Common myeloid progenitor, CD34-positive (primary cell): ENCODE measurements around the gene NCOA7.

Experiments
- CTCF ChIA-PET: fragments of 350-600 bp; sonication (Branson Sonifier 250); formaldehyde crosslinking; loops from one replicate; lab custom pipeline; 2021; ENCODE audit warnings: antibody characterized with exemption; lab: Charles Lee
- POLR2A ChIA-PET: fragments of 350-600 bp; sonication (Branson Sonifier 250); formaldehyde crosslinking; loops from one replicate; lab custom pipeline; 2021; ENCODE audit warnings: antibody characterized with exemption; lab: Charles Lee
- DNase-seq, 3 donors: peaks; one replicate each; pipeline versions ENCODE4 v3.0.0 to v3.0.0-alpha.2; 2013
- H3K27ac ChIP-seq, 2 experiments: 1 replicate in 1 of 2; 2 replicates in 1 of 2; pipeline ENCODE4 v1.7.0; 2013; ENCODE audit warnings: inconsistent platforms in 2 of 2, low read length in 2 of 2, mild to moderate bottlenecking in 2 of 2, low read depth in 1 of 2, moderate library complexity in 1 of 2; ENCODE audit not compliant: severe bottlenecking in 2 of 2, insufficient read depth in 1 of 2, poor library complexity in 1 of 2
- H3K27me3 ChIP-seq, 5 experiments: replicated peaks in 2 of 5; 1 replicate in 3 of 5; 2 replicates in 2 of 5; pipeline versions ENCODE4 v1.6.1 to v1.7.0; 2013; ENCODE audit warnings: low read length in 4 of 5, mild to moderate bottlenecking in 2 of 5, moderate library complexity in 2 of 5, inconsistent platforms in 1 of 5; ENCODE audit not compliant: insufficient read depth in 5 of 5, control insufficient read depth in 4 of 5
- H3K36me3 ChIP-seq, 4 experiments: 1 replicate in 2 of 4; 2 replicates in 2 of 4; pipeline versions ENCODE4 v1.6.1 to v1.7.0; 2013; ENCODE audit warnings: low read length in 3 of 4, control low read depth in 1 of 4, mild to moderate bottlenecking in 1 of 4; ENCODE audit not compliant: control insufficient read depth in 4 of 4, insufficient read depth in 4 of 4
- H3K4me1 ChIP-seq, 4 experiments: 1 replicate in 3 of 4; 2 replicates in 1 of 4; pipeline versions ENCODE4 v1.6.1 to v1.7.1; 2013; ENCODE audit warnings: low read length in 3 of 4, mild to moderate bottlenecking in 3 of 4, control low read depth in 1 of 4, inconsistent platforms in 1 of 4, moderate library complexity in 1 of 4; ENCODE audit not compliant: control insufficient read depth in 4 of 4, insufficient read depth in 4 of 4; ENCODE audit errors: control extremely low read depth in 1 of 4
- H3K4me3 ChIP-seq, 7 experiments: 1 replicate in 4 of 7; 2 replicates in 3 of 7; pipeline versions ENCODE4 v1.5.1 to v1.7.0; 2013; ENCODE audit warnings: mild to moderate bottlenecking in 7 of 7, low read length in 6 of 7, moderate library complexity in 6 of 7, inconsistent platforms in 2 of 7, low read depth in 2 of 7, control low read depth in 1 of 7; ENCODE audit not compliant: insufficient read depth in 4 of 7, control insufficient read depth in 1 of 7; ENCODE audit errors: extremely low read depth in 1 of 7
- H3K9me3 ChIP-seq, 5 experiments: 1 replicate in 4 of 5; 2 replicates in 1 of 5; pipeline versions ENCODE4 v1.6.1 to v1.7.1; 2013; ENCODE audit warnings: low read length in 4 of 5, mild to moderate bottlenecking in 2 of 5, inconsistent platforms in 1 of 5, low read depth in 1 of 5, moderate library complexity in 1 of 5; ENCODE audit not compliant: control insufficient read depth in 4 of 5, insufficient read depth in 2 of 5; ENCODE audit errors: control extremely low read depth in 1 of 5
- WGBS: methylation state at CpG from one replicate; pipeline ENCODE4 v1.1.5; 2013; ENCODE audit not compliant: insufficient coverage; 5-methylcytosine and 5-hydroxymethylcytosine counted together

The NCOA7 gene

DNA sequence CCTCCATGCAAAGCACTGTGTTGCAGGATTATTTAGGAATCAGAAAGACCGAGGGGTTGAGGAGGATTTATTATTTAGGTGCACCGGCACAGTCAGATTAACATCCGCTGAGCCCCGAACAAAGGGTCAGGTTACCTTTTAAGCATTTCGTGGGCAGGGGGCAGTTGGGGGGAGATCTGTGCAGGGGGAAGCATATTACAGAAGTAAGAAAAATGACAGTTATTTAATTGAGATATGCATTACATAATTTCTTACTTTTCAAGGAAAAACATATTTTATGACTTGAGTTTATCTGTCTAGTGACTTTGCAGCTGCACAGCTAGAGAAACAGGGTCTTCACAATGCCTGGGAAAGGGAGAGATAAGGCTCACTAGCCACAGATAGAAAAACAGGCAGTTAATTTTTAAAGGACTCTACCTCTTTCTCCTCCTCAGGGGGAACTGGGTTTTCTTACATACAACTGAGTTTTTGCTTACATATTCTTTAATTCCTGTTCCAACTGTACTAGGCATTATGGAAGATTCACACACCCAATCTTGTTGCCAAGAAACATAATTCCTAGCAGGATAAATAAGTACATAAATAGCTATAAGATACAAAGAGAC is 164.1 kb downstream of the NCOA7 start:
- peak overlapping the region in 1 of 2 experiments; percentile 93 for H3K27ac ChIP-seq
- DNase-seq: no peak
- peaks cover 0 to 7% (median 0%) of the 10 kb centered on the region in 4 experiments for H3K36me3 ChIP-seq
- H3K27me3 ChIP-seq: no peaks in the 10 kb centered on the region
- POLR2A ChIA-PET: interaction anchor here (0.6 kb wide), 1 partner anchor 44 kb away, joined by 3 read pairs; no protein-coding TSS in a partner anchor
- CTCF ChIA-PET: interaction anchor here (0.8 to 10.3 kb wide), 12 partner anchors 8 to 168 kb away, joined by 3 to 204 read pairs (median 12); partner anchors contain the start of gene NCOA7
- WGBS: 100% methylated on average over 3 of the region's 5 CpGs
- H3K4me1 ChIP-seq: peaks cover 13 to 26% (median 16%) of the 10 kb centered on the region in 4 experiments
- H3K4me3 ChIP-seq: no peak overlapping the region
- H3K9me3 ChIP-seq: no peaks in the 10 kb centered on the region

DNA sequence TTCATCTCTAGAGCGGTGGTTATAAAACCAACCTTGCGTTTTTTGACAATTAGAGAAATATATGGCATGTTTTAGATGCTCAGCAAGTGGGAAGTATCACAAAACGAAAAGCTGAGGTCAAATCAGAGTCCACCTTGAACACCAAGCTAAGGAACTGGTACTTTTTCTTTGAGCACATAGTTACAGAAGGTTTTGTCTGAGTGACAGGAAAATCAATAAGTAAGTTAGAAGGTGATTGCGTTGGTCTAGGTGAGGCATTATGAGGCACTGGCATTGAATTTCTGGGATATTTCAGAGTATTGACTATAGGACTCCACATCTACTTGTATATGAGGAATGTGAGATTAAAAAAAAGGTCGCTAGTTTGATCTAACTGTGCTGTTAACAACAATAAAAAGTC is 165.2 kb downstream of the NCOA7 start:
- H3K36me3 ChIP-seq: peaks cover 0 to 7% (median under 1%) of the 10 kb centered on the region in 4 experiments
- no peaks in the 10 kb centered on the region for H3K27me3 ChIP-seq
- peaks cover 13 to 27% (median 16%) of the 10 kb centered on the region in 4 experiments for H3K4me1 ChIP-seq
- ChIA-PET CTCF (interaction anchor here (0.5 to 10.3 kb wide), 27 partner anchors 9 to 645 kb away, joined by 3 to 204 read pairs (median 6); partner anchors contain the start of gene NCOA7), POLR2A (interaction anchor here (0.7 kb wide), 1 partner anchor 143 kb away, joined by 3 read pairs; no protein-coding TSS in a partner anchor)
- peak overlapping the region in 6 of 7 experiments; percentile 83 to 96 (median 87) for H3K4me3 ChIP-seq
- DNase-seq: no peak
- WGBS: 38% methylated on average over 2 of the region's 5 CpGs
- H3K9me3 ChIP-seq: no peaks in the 10 kb centered on the region
- peak overlapping the region; percentile 83 to 93 for H3K27ac ChIP-seq

DNA sequence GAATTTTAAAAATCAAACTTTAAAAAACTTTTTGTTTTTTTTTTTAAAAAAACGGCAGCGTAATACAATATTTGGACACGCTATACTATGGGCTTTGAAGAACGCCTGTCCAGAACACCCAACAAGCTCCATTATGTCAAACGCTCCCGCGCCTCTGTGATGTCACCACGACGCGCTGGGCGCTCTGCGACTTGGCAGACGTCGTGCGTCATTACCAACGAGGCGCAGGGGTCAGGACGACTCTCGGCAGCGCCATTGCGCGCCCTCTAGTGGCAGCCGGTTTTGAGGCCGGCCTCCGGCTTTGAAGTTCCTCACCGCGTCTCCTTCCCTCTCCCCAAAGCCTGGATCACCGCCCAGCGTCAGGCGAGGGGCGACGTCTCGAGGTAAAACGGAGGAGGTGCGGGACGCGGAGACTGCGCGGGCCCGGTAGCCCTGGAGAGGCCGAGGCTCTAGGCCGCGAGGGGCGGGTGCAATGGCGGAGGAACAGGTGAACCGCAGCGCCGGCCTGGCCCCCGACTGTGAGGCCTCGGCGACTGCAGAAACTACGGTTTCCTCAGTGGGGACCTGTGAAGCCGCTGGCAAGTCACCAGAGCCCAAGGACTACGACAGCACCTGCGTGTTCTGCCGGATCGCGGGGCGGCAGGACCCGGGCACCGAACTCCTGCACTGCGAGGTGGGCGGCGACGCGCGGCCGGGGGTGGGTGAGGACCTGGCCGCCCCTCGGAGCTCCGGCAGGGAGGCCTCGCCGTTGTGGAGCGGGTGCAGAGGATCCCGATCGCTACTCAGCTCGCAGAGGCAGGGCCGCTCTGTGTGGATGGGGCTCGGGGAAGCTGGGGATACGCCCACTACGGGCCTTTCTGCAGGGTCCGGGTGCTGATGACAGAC is 166.0 kb downstream of the NCOA7 start, which contains the start of gene HINT3:
HINT3 (plus strand) TSS at position 265 of the 885 bp plus-strand sequence; CDS start at position 473, 208 bp downstream.
- Histone ChIP-seq H3K27me3 (no peaks in the 10 kb centered on the region), H3K27ac (peak within 1 kb of the TSS; percentile 83 to 93), H3K9me3 (no peaks in the 10 kb centered on the region), H3K36me3 (peaks cover 0 to 7% (median 3%) of the 10 kb centered on the region in 4 experiments), H3K4me1 (peaks cover 13 to 27% (median 16%) of the 10 kb centered on the region in 4 experiments), H3K4me3 (peak within 1 kb of the TSS; percentile 83 to 98 (median 90))
- WGBS: under 1% methylated on average over 67 of the region's 82 CpGs
- peak; percentile 99 for DNase-seq
- CTCF ChIA-PET: interaction anchor here (0.5 to 10.3 kb wide), 37 partner anchors 9 to 1310 kb away, joined by 3 to 204 read pairs (median 5); partner anchors contain the start of genes NCOA7 and RNF146
- POLR2A ChIA-PET: interaction anchor here (0.8 kb wide), 1 partner anchor 171 kb away, joined by 5 read pairs; no protein-coding TSS in a partner anchor

DNA sequence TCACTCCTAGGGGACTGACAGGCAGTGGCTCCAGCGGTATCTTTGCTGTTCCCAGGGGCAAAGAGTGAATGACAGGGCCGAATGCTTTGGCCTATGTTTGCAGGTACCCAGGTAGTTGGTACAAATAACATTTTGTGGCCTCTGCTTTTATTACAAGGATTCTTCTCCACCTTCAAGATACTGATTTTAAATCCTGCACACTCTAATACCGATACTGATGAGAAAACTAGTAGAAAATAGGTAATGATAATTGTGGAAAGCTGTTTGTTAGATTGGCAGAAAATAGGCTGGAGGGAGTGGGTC is 166.6 kb downstream of the NCOA7 start:
- WGBS: 0% methylated on average over 1 of the region's 3 CpGs
- Histone ChIP-seq H3K27me3 (no peaks in the 10 kb centered on the region), H3K27ac (peak overlapping the region; percentile 83 to 93), H3K36me3 (peaks cover 0 to 7% (median 3%) of the 10 kb centered on the region in 4 experiments), H3K4me3 (peak overlapping the region; percentile 83 to 98 (median 90)), H3K9me3 (no peaks in the 10 kb centered on the region), H3K4me1 (peaks cover 13 to 27% (median 16%) of the 10 kb centered on the region in 4 experiments)
- ChIA-PET POLR2A (interaction anchor here (0.8 kb wide), 1 partner anchor 172 kb away, joined by 5 read pairs; no protein-coding TSS in a partner anchor), CTCF (interaction anchor here (0.7 to 10.3 kb wide), 19 partner anchors 9 to 1309 kb away, joined by 3 to 204 read pairs (median 6); partner anchors contain the start of genes NCOA7 and RNF146)
- DNase-seq: no peak

DNA sequence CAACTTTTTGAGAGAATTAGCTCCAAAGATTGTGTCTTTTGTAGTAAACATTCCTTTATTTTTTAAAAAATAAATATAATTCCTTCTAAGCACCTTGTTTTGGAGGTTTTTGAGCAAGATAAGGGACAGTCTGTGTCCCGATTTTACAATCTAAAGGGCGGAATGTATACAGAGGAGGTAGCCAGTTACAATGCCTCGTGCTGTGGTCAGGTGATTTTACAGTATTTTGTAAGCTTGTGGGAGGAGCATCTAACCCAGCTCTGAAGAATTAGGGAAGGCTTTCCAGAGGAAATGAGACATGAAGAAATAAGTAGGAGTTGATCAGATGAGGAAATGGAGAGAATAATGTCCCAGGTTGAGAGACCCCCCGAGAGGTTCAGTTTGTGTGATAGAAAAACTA is 167.1 kb downstream of the NCOA7 start:
- H3K27ac ChIP-seq: peak overlapping the region; percentile 83 to 93
- H3K4me1 ChIP-seq: peaks cover 13 to 27% (median 16%) of the 10 kb centered on the region in 4 experiments
- ChIA-PET POLR2A (no interaction called here), CTCF (interaction anchor here (0.9 to 10.3 kb wide), 16 partner anchors 10 to 195 kb away, joined by 3 to 204 read pairs (median 8); partner anchors contain the start of gene NCOA7)
- peaks cover 0 to 7% (median 4%) of the 10 kb centered on the region in 4 experiments for H3K36me3 ChIP-seq
- H3K9me3 ChIP-seq: no peaks in the 10 kb centered on the region
- peak in 2 of 3 donors; percentile 61 to 65 for DNase-seq
- H3K4me3 ChIP-seq: peak overlapping the region in 6 of 7 experiments; percentile 83 to 96 (median 87)
- no peaks in the 10 kb centered on the region for H3K27me3 ChIP-seq
- WGBS: 0% methylated on average over 2 of the region's 4 CpGs

DNA sequence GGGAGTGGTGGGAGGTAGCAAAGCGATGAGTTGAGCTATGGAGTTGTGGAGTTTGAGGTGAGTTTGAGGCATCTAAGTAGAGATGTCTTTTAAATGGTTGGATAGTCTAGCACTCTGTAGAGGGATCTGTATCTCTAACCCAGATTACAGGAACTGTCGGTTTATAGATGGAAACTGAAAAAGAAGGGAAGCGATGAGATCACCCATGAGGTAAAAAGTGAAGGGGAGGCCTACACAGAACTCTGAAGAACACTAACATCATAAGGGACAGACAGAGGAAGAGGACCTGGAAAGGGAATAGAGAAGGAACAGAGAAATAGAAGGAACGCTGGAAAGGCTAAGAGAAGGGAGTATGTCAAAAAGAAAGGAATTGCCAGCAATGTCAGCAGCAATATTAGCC is 168.3 kb downstream of the NCOA7 start:
- H3K27ac ChIP-seq: no peak overlapping the region
- ChIA-PET POLR2A (no interaction called here), CTCF (interaction anchor here (0.6 to 10.3 kb wide), 6 partner anchors 12 to 173 kb away, joined by 3 to 164 read pairs (median 5); partner anchors contain the start of gene NCOA7)
- peaks cover 13 to 27% (median 15%) of the 10 kb centered on the region in 4 experiments for H3K4me1 ChIP-seq
- DNase-seq: no peak
- H3K27me3 ChIP-seq: no peaks in the 10 kb centered on the region
- no peak overlapping the region for H3K4me3 ChIP-seq
- H3K36me3 ChIP-seq: peaks cover 0 to 7% (median 5%) of the 10 kb centered on the region in 4 experiments
- 100% methylated on average over 2 of the region's 4 CpGs for WGBS
- no peaks in the 10 kb centered on the region for H3K9me3 ChIP-seq
